HG03039 (cell line): ENCODE measurements around the gene MTMR2.
"Not testable (repeated sequence)": the region's sequence is repeated elsewhere in the genome, so short reads cannot be mapped to it uniquely, and the experiment has no call there.

Source experiments
- ATAC-seq: cut with Tn5 transposase; IDR thresholded peaks from one replicate; pipeline ENCODE4 v1.9.1; 2021; ENCODE audit warnings: mild to moderate bottlenecking, moderate library complexity; ENCODE audit not compliant: unreplicated experiment

Gene MTMR2

DNA sequence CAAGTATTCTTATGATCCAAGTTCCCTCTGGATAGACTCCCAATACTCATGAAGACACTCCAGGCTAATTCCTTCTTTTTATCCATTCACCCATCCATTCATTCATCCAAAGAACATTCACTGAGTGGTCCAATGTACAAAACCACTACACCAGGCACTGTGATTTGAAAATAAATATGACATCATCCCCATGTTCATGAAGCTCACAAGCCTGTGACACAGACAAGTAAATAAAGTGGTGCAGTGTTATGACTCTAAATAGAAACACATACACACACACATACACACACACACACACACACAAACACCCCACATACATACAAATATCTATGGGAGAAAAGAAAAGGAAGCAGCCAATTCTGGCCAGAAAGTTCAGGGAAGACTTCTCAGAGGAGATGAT, 35.5 kb downstream of the MTMR2 start:
- no peak for ATAC-seq

DNA sequence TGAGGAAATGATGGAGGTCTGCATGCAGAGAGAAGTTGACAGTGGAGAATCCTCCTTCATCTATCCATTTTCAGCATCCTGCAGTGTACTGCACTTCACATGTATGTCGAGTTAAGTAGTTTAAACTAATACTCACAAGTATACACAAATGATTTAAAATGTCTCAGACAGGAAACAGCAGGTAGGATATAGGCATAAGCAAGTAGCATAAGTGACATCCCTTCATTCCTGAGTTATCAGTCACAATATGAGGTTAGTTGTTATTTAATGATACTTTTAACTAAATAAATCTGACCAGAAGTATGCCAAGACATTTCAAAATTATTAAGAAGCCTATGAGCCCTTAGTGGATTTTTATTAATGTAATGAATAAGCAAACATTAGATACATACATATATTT, 37.4 kb downstream of the MTMR2 start:
- no peak for ATAC-seq

DNA sequence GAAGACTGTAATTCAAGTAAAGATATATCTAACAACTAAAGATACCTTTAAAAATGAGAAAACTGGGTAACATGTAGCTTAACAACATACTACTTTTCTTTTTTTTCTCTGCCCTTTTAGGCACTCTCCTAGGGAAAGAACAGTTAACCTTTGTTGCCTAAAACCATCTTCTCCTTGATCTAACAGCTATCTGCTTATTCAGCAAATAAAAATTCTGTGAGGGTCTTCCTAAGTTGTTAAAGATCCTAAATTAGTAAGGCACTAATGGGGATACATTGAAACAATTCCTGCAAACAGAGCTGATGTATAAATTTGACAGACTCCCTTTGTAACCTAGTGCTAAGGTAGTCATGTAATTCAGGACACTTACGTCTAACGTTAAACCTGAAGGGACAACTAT, 39.1 kb downstream of the MTMR2 start:
- ATAC-seq = no peak

DNA sequence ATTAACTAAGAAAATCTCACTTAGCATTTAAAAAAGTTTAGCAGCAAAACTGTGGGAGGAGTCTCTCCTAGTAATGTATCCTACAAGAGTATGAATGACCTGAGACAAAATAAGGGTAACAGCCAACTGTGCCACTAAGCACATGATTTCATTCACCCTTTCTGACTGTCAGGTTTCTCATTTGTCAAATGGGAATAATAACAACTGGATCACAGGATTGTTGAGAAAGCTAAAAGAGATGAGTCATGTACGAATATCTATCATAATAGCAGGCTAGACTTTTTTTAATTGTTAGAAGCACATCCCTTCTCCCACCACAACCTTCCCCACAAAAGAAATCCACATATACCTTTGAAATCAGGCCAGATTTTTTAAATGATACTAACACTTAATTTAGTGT, 39.5 kb downstream of the MTMR2 start:
- no peak for ATAC-seq

DNA sequence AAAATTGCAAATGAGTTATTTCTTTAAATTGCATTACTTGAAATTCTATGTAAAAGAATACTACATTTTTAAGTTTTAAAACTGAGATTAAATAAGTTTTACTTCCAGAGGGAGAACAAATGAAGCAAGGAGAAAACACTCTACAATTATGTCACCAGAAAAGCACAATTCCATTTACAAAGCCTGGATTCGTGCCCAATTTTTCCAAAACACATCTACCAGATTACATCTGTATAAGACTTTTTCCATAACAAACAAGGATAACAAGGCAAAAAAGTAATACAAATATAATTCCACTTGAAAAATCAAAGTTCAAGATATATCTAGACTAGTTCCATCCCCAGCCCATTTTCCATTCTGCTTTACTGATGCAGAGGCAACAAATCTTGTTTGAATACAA, 40.5 kb downstream of the MTMR2 start:
- ATAC-seq = no peak

DNA sequence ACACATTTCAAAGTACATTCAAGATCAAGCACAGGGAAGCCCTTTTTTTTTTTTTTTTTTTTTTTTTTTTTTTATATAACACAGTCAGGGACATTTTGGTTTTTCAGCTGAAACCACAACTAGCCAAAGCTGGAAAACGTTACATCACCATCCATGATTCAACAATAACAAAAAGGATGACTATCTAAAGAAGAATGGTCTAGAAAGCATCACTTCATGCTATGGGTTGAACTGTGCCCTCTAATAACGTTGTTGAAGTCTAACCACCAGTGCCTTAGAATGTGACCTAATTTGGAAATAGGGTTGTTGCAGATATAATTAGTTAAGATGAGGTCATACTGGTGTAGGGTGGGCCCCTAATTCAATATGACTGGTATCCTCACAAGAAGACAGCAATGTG, 46.6 kb downstream of the MTMR2 start:
- no peak for ATAC-seq

DNA sequence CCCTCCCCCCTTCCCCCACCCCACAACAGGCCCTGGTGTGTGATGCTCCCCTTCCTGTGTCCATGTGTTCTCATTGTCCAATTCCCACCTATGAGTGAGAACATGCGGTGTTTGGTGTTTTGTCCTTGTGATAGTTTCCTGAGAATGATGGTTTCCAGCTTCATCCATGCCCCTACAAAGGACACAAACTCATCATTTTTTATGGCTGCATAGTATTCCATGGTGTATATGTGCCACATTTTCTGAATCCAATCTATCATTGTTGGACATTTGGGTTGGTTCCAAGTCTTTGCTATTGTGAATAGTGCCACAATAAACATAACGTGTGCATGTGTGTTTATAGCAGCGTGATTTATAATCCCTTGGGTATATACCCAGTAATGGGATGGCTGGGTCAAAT, 53.0 kb downstream of the MTMR2 start:
- ATAC-seq = not testable (repeated sequence)

DNA sequence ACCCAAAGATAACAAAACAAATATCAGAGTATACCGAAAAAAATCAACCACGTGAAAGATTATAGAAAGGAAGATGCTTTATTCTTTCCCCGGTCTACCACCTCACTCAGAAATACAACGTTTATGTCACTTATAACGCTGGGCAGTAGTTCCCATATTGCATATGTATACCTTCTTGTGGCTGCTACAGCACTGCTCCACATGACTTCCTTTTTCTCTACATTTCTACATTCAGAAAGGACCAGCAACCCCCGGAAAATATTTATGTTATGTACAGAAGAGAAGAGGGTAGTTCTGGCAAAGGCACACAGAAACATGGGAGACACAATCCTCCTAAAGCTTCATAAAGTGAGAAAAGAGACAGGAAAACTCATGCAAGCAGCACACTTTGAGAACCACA, 56.8 kb downstream of the MTMR2 start:
- no peak for ATAC-seq

DNA sequence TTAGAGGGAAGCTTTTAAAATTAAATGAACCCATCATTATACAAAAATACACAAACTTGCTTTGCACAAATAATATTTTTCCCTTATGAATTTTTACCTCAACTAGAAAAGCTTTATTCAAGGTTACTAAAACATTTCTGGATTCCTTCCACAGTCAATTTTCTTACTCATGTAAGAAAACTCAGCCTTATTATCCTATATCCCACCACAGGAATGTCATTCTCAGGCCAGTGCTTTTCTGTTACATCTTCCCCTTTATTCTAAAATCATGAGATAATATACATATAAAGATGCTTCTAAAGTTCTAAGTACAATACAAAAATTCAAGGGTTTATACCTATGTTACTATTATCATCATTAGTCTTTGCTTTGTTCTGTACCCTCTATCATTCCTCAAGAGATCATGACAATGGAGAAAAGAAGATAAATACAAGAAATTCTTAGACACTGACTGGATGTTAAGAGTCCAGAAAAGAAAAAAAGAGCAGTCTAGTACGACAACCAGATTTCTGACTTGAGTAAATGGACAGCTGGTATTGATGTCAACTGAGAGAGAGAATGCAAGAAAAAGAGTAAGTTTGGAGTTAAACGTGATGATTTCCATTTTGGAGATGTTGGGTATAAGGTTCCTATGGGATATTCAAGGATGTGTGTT, 60.3 kb downstream of the MTMR2 start:
- no peak for ATAC-seq

DNA sequence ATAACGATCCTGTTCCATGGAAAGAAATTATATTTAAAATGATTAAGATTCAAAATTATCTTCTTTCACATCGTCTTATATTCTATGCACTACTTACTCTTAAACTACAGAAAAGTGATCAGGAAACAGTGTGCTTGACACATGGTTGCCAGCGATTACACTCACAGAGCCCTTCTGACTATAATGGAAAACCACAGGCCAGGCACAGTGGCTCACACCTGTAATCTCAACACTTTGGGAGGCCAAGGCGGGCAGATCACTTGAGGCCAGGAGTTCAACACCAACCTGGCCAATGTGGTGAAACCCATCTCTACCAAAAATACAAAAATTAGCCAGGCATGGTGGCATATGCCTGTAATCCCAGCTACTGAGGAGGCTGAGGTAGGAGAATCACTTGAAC, 63.9 kb downstream of the MTMR2 start:
- ATAC-seq = not testable (repeated sequence)

DNA sequence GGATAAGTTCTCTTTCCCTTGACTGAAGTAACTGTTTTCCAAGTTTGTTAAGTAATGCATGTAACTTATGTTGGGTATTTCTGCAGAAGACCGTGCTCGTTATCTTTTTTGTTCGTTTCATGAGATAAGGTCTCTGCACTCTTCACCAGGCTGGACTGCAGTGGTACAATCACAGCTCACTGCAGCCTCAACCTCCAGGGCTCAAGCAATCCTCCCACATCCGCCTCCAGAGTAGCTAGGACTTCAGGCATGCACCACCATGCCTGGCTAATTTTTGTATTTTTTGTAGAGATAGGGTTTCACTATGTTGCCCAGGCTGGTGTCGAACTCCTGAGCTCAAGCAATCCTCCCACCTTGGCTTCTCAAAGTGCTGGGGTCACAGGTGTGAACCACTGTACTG, 69.5 kb downstream of the MTMR2 start:
- not testable (repeated sequence) for ATAC-seq

DNA sequence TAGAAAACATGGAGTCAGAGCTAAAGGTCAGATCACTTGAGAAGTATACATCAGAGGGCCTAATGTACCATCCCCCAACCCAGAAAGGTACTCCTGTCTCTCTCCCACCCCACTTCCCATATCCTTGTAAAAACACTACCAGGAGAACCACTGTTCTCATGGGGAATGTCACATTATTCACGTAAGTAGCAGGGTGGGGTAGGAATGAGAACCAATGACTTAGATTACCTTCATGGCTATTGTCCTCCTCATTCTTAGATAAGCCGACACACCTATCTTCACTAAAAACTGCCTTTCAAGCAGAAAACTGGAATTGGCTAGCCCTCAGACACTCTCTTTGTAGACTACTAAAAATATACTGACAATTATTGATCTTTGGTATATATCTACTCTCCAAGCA, 70.0 kb downstream of the MTMR2 start:
- no peak for ATAC-seq

DNA sequence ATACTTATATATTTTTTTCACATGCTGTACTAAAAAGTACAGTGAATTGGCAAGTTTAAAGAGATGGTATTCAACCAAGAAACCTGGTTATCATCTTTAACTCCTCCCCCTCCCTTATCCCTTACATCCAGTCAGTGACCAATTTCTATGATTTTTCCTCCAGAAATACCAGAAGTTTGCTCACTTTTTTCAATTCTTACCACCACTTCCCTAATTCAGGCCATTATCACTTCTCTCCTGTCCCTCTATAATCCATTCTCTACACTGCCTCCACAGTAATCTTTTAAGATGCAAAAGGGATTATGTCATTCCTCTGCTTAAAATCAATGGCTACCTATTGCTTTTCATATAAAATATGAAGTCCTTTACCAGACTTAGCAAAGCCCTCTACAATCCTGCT, 70.8 kb downstream of the MTMR2 start:
- no peak for ATAC-seq

DNA sequence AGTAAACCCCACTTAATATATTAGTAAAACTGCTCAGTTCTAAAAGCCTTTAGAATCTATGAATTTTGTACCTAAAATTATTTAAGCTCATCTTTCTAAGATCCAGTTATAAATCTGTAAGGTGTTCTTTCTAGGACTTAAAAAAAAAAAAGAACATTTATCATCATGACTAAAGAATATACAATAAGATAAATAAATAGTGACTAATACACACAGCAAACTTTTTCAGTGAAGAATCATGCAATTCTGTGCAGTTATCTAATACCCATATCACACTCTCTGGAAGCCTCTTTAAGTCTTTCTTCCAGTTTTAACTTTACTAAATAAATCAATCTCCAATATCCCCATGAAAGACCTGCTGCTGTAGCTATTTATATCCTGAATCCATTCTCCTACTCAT, 73.8 kb downstream of the MTMR2 start:
- no peak for ATAC-seq

DNA sequence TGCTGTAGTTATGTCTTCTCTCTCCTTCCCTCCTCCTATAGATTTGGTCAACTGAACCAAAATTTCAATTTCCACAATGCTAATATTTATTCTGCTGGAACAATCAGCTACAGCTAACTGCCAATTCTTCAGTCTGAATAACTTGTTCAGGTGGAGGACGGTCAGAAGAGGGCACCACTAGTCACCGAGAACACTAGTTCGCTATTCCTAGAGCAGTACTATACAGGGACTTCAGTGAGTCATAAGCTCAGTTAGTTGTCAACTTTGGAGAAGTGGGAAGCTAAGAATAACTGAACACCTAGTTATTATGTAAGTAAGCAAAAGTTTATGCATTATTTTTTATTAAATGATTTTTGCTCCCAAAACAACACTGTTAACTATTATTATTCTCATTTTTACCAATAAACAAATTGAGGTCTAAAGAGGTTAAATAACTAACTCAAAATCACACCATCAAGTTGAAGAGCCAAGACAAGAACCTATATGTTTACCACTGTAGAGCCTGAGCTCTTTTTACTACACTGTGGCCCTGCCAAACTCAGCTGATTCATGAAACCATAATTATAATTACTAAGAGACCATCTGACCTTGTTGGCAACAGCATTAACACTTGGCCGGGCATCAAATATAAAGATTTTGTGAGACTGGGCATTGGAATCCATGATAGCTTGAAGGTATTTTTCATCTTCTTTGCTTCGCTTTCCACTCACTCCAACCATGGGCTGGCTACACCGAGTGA, 74.7 kb downstream of the MTMR2 start:
- ATAC-seq = no peak

DNA sequence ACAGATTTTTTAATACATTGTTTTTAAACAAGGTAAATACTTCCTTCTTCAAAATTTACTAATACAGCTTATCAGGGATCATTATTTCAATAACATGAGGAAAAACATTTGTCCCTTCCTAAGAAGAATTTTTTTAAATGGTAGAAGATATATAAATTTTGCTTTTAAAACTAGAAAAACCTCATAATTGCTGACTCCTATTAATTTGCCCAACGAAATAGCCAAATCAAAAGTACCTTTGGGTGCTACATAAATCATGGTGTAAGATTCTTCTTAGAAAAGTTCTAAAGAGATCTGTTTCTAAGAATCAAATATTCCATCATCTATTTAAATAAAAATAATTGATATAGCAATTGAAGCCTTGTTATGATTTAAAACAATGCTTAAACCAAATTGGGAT, 78.7 kb downstream of the MTMR2 start:
- ATAC-seq = no peak

DNA sequence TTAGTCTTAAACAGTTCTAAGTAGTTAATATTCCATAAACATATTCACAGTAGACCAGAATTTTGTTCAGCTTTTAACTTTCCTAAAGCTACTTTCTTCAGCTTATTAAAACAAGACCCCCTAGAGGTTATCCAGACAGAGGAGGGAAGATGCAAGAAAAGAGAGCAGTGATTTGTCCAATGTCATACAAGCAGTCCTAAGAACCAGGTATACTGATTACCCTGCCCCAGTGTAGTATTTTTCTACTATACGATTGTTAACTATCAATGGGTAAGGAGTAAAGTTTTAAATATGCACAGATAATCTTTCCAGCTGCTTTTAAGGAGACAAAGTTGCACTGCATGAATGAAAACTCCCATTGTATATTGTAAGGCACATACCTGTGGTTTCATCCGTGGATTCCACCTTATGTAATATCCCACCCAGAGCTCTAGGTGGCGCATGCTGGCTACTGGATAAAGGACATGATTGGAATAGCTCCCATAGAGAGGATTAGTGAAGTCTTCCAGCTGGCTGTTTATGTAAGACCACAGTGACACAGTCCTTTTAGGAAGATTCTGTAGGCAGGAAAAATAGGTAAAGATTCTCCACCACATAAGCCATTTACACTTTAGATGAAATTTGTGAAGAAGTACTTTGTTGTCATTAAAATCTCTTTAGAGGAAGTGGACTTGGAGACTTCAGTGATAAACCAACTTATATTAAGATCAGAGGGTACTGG, 88.0 kb downstream of the MTMR2 start:
- ATAC-seq = peak; percentile 94

DNA sequence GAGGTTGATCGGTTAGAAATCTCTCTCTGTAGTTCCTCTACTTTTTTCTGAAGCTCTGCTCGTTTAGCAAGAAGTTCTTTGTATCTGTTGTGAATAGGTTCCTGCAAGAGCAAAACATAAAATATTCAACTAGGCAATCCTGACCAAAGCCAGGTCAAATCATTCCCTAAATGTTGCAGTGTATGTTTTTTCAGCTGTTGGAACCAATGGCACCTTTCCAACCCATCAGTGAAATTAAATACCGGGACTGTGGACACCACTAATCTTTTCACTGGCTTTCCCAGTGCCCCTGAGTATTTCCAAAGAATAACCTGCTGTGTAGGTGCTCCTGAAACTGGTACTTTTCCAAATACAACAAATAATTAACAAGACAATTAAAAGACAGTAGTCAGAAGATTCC, 88.6 kb downstream of the MTMR2 start:
- ATAC-seq = no peak

DNA sequence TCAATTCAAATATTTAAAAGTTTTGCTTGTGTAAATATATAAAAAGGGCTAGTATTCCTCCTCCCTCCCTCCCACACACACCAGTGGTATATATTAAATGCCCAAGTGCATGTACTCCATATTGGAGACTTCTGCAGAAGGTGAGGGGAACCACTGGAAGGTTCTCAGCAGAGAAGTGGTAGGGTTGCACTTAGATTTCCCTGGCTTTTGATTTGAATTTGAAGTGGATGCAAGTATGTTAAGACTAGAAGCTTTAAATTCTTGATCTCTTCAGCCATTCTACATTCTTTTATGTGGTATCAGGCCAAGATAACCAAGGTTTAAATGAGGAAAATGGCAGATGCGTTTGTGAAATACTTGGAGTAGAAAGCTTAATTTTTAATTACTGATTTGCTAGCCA, 90.5 kb downstream of the MTMR2 start:
- ATAC-seq = no peak

DNA sequence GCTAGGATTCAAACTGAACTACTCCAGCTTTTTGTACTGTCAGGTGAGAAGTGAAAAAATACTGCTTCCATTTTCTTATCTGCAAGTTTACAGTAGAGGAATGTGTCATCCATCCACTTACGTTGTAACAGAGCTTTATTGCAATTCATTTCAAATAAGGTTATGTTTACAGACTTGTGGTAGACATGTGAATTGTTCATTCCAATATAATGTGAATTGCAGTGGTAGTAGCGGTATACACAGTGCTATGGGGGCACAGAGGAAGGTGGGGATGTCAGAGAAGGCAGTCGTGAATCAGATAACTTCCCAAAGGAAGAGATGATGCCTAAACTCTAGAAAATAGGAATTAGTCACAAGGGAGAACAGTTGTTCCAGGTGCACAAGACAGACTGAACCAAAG, 91.1 kb downstream of the MTMR2 start:
- no peak for ATAC-seq

DNA sequence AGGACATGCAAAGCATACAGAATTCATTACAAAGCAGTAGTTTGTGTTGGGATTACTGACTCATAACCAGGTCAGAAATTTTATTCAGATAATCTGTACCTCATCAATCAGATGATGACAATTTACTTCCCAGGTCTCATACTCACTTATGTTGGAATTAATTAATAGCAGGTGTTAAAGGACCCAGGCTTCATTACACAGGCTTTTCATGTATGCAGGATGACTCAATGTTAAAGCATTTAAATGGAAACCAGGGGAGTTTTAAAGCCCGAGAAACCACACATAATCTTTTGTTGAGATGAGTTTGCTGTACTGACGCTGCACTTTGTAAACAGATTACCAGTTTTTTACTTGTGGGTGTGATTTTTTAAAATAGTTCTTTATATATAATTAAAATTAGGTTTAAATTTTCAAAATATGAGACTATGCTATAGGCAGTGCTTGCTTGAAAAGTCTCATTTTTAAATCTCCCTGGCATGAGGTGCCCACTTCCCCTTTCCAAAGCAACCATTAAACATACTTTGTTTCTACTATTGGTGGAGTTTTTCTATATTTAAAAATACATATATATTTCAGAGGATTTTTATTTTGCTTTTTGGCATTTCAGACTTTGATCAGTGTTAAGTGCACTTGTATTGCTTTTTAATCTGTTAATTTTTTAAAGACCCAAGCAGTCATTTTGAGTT, 92.6 kb downstream of the MTMR2 start:
- ATAC-seq = no peak
